Activated CD4-positive, alpha-beta T cell treated with anti-CD3 and anti-CD28 coated beads, Interleukin-2, amount 50 U/mL, for 48 hours (primary cell): ENCODE data around the gene CFAP97.
"Not testable (repeated sequence)": the region's sequence is repeated elsewhere in the genome, so short reads cannot be mapped to it uniquely, and the experiment has no call there.

Experiments
- DNase-seq, 2 experiments: peaks; one replicate each; pipeline ENCODE4 v3.0.0-alpha.2; 2020

Gene CFAP97

GRCh38 chr4:185138161-185138560, 65.6 kb downstream of the CFAP97 start:
- DNase-seq: no peak

- DNase-seq: no peak
Measured at GRCh38 chr4:185137233-185137925, 66.4 kb downstream of the CFAP97 start.

- no peak for DNase-seq
Measured at GRCh38 chr4:185134307-185134869, 69.4 kb downstream of the CFAP97 start.

- peak; percentile 21 to 40 for DNase-seq
Measured at GRCh38 chr4:185128272-185129119, 75.3 kb downstream of the CFAP97 start.

GRCh38 chr4:185127021-185127925, 76.5 kb downstream of the CFAP97 start:
- DNase-seq: no peak

- no peak for DNase-seq
Measured at GRCh38 chr4:185124006-185124405, 79.8 kb downstream of the CFAP97 start.

GRCh38 chr4:185122681-185123345, 81.0 kb downstream of the CFAP97 start:
- no peak for DNase-seq

- no peak for DNase-seq
Measured at GRCh38 chr4:185120631-185120946, 83.2 kb downstream of the CFAP97 start.

GRCh38 chr4:185119927-185120630, 83.7 kb downstream of the CFAP97 start:
- no peak for DNase-seq

GRCh38 chr4:185119467-185119866, 84.3 kb downstream of the CFAP97 start:
- not testable (repeated sequence) for DNase-seq

- no peak for DNase-seq
Measured at GRCh38 chr4:185118876-185119275, 84.9 kb downstream of the CFAP97 start.

GRCh38 chr4:185117300-185117934, 86.4 kb downstream of the CFAP97 start:
- DNase-seq: no peak

GRCh38 chr4:185115827-185116232, 88.0 kb downstream of the CFAP97 start:
- DNase-seq: no peak

- DNase-seq: no peak
Measured at GRCh38 chr4:185113340-185113739, 90.5 kb downstream of the CFAP97 start.

GRCh38 chr4:185112104-185112503, 91.7 kb downstream of the CFAP97 start:
- DNase-seq: no peak

- DNase-seq: no peak
Measured at GRCh38 chr4:185110375-185110823, 93.4 kb downstream of the CFAP97 start.

GRCh38 chr4:185109736-185110135, 94.1 kb downstream of the CFAP97 start:
- DNase-seq: no peak
